ENCODE data around the gene GINS2.

Gene GINS2

DNA sequence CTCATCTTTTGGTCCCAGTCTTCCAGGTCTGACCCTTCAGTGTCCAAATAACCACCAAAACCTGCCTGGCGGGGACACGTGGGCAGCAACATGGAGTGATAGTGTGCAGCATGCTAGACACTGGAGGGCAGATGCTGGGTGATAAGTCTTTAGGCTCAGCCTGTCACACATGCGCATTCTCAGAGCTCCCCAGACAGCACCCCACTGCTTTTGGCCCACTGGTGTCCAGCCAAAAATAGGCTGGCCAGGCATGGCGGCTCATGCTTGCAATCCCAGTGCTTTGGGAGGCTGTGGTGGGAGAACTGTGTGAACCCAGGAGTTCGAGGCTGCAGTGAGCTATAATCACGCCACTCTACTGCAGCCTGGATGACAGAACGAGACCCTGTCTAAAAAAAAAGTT lies 12.3 kb downstream of the GINS2 start:
- Histone ChIP-seq H3K27me3 (ENCODE audit: insufficient read depth, low read length, poor library complexity, severe bottlenecking) (no peaks in the 10 kb centered on the region), H3F3A (ENCODE audit: low read depth) (peaks cover 6% of the 10 kb centered on the region; the same call in 1 of the 2 replicates), H3K4me1 (ENCODE audit: insufficient read depth, low read length, poor library complexity, severe bottlenecking) (no peaks in the 10 kb centered on the region), H3K79me2 (ENCODE audit: insufficient read depth, low read length) (no peaks in the 10 kb centered on the region), H3K36me3 (ENCODE audit: insufficient read depth, low read length) (peaks cover 97% of the 10 kb centered on the region), H3K9me3 (ENCODE audit: insufficient read depth, low read depth, low read length) (no peaks in the 10 kb centered on the region), H3K4me2 (ENCODE audit: low read depth, low read length, poor library complexity, severe bottlenecking) (no peak overlapping the region), H3K4me3 (ENCODE audit: low read length, poor library complexity, severe bottlenecking) (no peak overlapping the region), H3K9ac (ENCODE audit: low read depth, low read length, poor library complexity, severe bottlenecking) (no peak overlapping the region), H4K20me1 (ENCODE audit: insufficient read depth, low read length, poor library complexity, severe bottlenecking) (peaks cover 10% of the 10 kb centered on the region), H2AFZ (ENCODE audit: low read length) (no peak overlapping the region), H3K9me2 (replicated peaks; ENCODE audit: low read depth, low read length) (no peaks in the 10 kb centered on the region)
- TF ChIP-seq, protein P1, sequence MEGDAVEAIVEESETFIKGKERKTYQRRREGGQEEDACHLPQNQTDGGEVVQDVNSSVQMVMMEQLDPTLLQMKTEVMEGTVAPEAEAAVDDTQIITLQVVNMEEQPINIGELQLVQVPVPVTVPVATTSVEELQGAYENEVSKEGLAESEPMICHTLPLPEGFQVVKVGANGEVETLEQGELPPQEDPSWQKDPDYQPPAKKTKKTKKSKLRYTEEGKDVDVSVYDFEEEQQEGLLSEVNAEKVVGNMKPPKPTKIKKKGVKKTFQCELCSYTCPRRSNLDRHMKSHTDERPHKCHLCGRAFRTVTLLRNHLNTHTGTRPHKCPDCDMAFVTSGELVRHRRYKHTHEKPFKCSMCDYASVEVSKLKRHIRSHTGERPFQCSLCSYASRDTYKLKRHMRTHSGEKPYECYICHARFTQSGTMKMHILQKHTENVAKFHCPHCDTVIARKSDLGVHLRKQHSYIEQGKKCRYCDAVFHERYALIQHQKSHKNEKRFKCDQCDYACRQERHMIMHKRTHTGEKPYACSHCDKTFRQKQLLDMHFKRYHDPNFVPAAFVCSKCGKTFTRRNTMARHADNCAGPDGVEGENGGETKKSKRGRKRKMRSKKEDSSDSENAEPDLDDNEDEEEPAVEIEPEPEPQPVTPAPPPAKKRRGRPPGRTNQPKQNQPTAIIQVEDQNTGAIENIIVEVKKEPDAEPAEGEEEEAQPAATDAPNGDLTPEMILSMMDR (conservative IDR thresholded peaks at IDR 0.05; ENCODE audit: low read length), result no peak
- no peak for TF ChIP-seq EZH2phosphoT487 (IDR thresholded peaks at IDR 0.05; ENCODE audit: borderline replicate concordance)

DNA sequence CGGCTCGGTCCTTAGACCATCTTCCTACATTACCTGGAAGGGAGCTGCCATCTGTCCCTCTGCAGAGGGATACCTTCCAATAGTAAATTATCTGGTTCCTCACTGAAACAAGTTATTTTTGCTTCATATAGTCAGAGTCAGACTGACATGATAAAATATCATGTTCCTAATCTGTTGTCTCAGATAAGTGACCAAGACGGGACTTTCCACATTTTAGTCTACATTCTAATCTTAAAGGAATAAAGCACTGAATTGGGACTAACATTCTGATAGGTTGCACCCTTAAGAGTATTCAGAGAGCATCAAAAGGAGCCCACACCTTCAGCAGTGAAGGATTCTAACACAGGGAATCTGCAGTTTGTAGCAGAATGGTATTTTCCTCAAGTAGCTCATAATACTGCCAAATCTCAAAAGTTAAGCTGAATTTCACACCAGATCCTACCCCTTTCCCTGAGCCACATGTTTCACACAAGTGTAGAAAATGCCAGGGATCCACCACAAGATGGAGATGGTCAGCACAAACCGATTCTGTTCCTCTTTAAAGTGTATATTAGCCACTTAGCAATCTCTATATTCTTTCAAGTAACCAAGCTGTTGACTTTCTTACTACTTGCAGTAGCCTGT lies 13.4 kb downstream of the GINS2 start:
- H4K20me1 ChIP-seq (ENCODE audit: insufficient read depth, low read length, poor library complexity, severe bottlenecking), result peaks cover 10% of the 10 kb centered on the region
- peaks cover 95% of the 10 kb centered on the region for H3K36me3 ChIP-seq (ENCODE audit: insufficient read depth, low read length)
- H3K9me3 ChIP-seq (ENCODE audit: insufficient read depth, low read depth, low read length), result no peaks in the 10 kb centered on the region

DNA sequence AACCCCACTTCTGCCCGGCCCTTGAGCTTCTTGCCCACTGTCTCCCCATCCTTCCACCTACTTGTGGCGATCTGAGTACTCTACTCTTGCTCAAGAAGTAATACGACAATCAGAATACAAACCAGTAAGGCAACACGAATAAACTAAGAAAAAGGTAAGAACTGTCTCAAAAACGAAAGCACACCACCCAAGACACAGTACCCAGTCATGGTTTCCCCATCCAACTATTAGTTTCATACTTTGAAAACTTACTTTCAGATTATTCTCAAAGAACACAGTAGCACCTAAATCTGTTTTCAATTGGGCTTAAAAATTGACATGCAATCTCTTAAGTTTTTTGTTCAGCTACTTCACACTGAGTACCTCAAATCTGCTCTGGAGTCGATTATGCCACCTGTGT lies 13.9 kb downstream of the GINS2 start:
- Histone ChIP-seq H3K4me3 (ENCODE audit: low read length, poor library complexity, severe bottlenecking) (no peak overlapping the region), H3K36me3 (ENCODE audit: insufficient read depth, low read length) (peaks cover 95% of the 10 kb centered on the region), H3K4me2 (ENCODE audit: low read depth, low read length, poor library complexity, severe bottlenecking) (no peak overlapping the region), H4K20me1 (ENCODE audit: insufficient read depth, low read length, poor library complexity, severe bottlenecking) (peaks cover 10% of the 10 kb centered on the region), H2AFZ (ENCODE audit: low read length) (no peak overlapping the region), H3K4me1 (ENCODE audit: insufficient read depth, low read length, poor library complexity, severe bottlenecking) (no peaks in the 10 kb centered on the region), H3K79me2 (ENCODE audit: insufficient read depth, low read length) (no peaks in the 10 kb centered on the region), H3K9me3 (ENCODE audit: insufficient read depth, low read depth, low read length) (no peaks in the 10 kb centered on the region), H3K9me2 (replicated peaks; ENCODE audit: low read depth, low read length) (no peaks in the 10 kb centered on the region), H3K27me3 (ENCODE audit: insufficient read depth, low read length, poor library complexity, severe bottlenecking) (no peaks in the 10 kb centered on the region), H3K9ac (ENCODE audit: low read depth, low read length, poor library complexity, severe bottlenecking) (no peak overlapping the region), H3F3A (ENCODE audit: low read depth) (peaks cover 6% of the 10 kb centered on the region; the same call in 1 of the 2 replicates)
- TF ChIP-seq, protein P1 (conservative IDR thresholded peaks at IDR 0.05; ENCODE audit: low read length), result no peak
- no peak for TF ChIP-seq EZH2phosphoT487 (IDR thresholded peaks at IDR 0.05; ENCODE audit: borderline replicate concordance)

More for the DNA sequence above, 13.4 kb downstream of the GINS2 start:
- Histone ChIP-seq H3K4me1 (ENCODE audit: insufficient read depth, low read length, poor library complexity, severe bottlenecking) (no peaks in the 10 kb centered on the region), H3K4me3 (ENCODE audit: low read length, poor library complexity, severe bottlenecking) (no peak overlapping the region), H3K27me3 (ENCODE audit: insufficient read depth, low read length, poor library complexity, severe bottlenecking) (no peaks in the 10 kb centered on the region), H3K4me2 (ENCODE audit: low read depth, low read length, poor library complexity, severe bottlenecking) (no peak overlapping the region), H3K9ac (ENCODE audit: low read depth, low read length, poor library complexity, severe bottlenecking) (no peak overlapping the region), H3K79me2 (ENCODE audit: insufficient read depth, low read length) (no peaks in the 10 kb centered on the region), H3K9me2 (replicated peaks; ENCODE audit: low read depth, low read length) (no peaks in the 10 kb centered on the region), H3F3A (ENCODE audit: low read depth) (peaks cover 6% of the 10 kb centered on the region; the same call in 1 of the 2 replicates), H2AFZ (ENCODE audit: low read length) (no peak overlapping the region)
- TF ChIP-seq, protein P1 (conservative IDR thresholded peaks at IDR 0.05; ENCODE audit: low read length), result peak; percentile 58
- no peak for TF ChIP-seq EZH2phosphoT487 (IDR thresholded peaks at IDR 0.05; ENCODE audit: borderline replicate concordance)
